HCT116 (cell line): ENCODE data around the gene LINC00305. TPM values are rescaled to one million over a fixed set of nuclear protein-coding genes. Genes with fewer than 3 reads are reported as not detected.

Experiments
- ATAC-seq: fragments of 200-7000 bp; cut with Tn5 transposase; 2 replicates; pipeline ENCODE4 v1.9.1; 2020; ENCODE audit warnings: mild to moderate bottlenecking, moderate library complexity
- BruUV-seq: library from RNA; stranded (reverse); fragments of 400-500 nt; replicated peaks from 2 replicates; lab custom pipeline; 2021; lab: Mats Ljungman, UMichigan
- CTCF ChIA-PET: fragments of 300-600 bp; sonication (Branson Sonifier 250); formaldehyde crosslinking; loops from one replicate; lab custom pipeline; 2021; ENCODE audit warnings: antibody characterized with exemption; lab: Charles Lee
- POLR2A ChIA-PET: fragments of 300-600, 350-600 bp; sonication (Branson Sonifier 250); formaldehyde crosslinking; loops from one replicate; lab custom pipeline; 2021; ENCODE audit warnings: antibody characterized with exemption; lab: Charles Lee
- RAD21 ChIA-PET, 2 experiments: fragments of 300-600 bp; sonication (Branson Sonifier 250); formaldehyde crosslinking; loops; one replicate each; lab custom pipeline; 2023; ENCODE audit warnings: low total read pairs in 2 of 2; ENCODE audit not compliant: uncharacterized antibody in 2 of 2, unreplicated experiment in 2 of 2, low non-redundant PET in 1 of 2; lab: Charles Lee
- DNase-seq: peaks from one replicate; pipeline ENCODE4 v3.0.0-alpha.2; 2010; ENCODE audit warnings: low read depth, low spot score
- H2AFZ ChIP-seq: fragments of 200-600 bp; shearing (Covaris generic), sonication (generic); 2 replicates; pipeline ENCODE4 v1.6.1; 2017; ENCODE audit warnings: low read depth, mixed run types, mixed read lengths, antibody characterized with exemption, low read length; ENCODE audit not compliant: poor library complexity, severe bottlenecking
- H3K27ac ChIP-seq: 2 replicates; pipeline ENCODE4 v1.5.1; 2012; ENCODE audit warnings: low read depth, low read length
- H3K27me3 ChIP-seq: fragments of 200-600 bp; sonication (generic); 2 replicates; pipeline ENCODE4 v1.6.1; 2016; ENCODE audit warnings: mixed run types, low read length, mixed read lengths; ENCODE audit not compliant: insufficient read depth
- H3K36me3 ChIP-seq, 2 experiments: fragments of 200-500 bp in 1 of 2; fragments of 200-600 bp in 1 of 2; sonication (Bioruptor generic) in 1 of 2; sonication (generic) in 1 of 2; 2 replicates each; pipeline versions ENCODE4 v1.5.1 to v1.6.1; 2014 to 2016; ENCODE audit warnings: low read length in 2 of 2, inconsistent platforms in 1 of 2, mixed read lengths in 1 of 2, mixed run types in 1 of 2; ENCODE audit not compliant: insufficient read depth in 2 of 2, control insufficient read depth in 1 of 2
- H3K4me1 ChIP-seq, 2 experiments: fragments of 200-600 bp in 1 of 2; sonication (generic) in 1 of 2; 2 replicates each; pipeline versions ENCODE4 v1.5.1 to v1.6.1; 2012 to 2017; ENCODE audit warnings: low read length in 2 of 2, inconsistent platforms in 1 of 2, mild to moderate bottlenecking in 1 of 2, mixed read lengths in 1 of 2, mixed run types in 1 of 2, moderate library complexity in 1 of 2; ENCODE audit not compliant: insufficient read depth in 2 of 2, control insufficient read depth in 1 of 2
- H3K4me2 ChIP-seq: fragments of 200-600 bp; sonication (generic); 2 replicates; pipeline ENCODE4 v1.6.1; 2017; ENCODE audit warnings: mixed run types, low read length, mixed read lengths
- H3K4me3 ChIP-seq, 2 experiments: fragments of 200-600 bp in 1 of 2; sonication (generic) in 1 of 2; replicated peaks in 1 of 2; 2 replicates each; pipeline ENCODE4 v1.5.1; 2011 to 2016; ENCODE audit warnings: low read length in 2 of 2, control low read depth in 1 of 2, low read depth in 1 of 2, mild to moderate bottlenecking in 1 of 2, mixed read lengths in 1 of 2, mixed run types in 1 of 2
- H3K79me2 ChIP-seq: fragments of 200-600 bp; sonication (generic); 2 replicates; pipeline ENCODE4 v1.6.1; 2017; ENCODE audit warnings: mild to moderate bottlenecking, mixed run types, low read length, moderate library complexity, mixed read lengths; ENCODE audit not compliant: insufficient read depth
- H3K9ac ChIP-seq: fragments of 200-600 bp; sonication (generic); 2 replicates; pipeline ENCODE4 v1.6.1; 2016; ENCODE audit warnings: low read length, mixed read lengths
- H3K9me2 ChIP-seq: fragments of 200-600 bp; sonication (generic), shearing (Covaris generic); 2 replicates; pipeline ENCODE4 v1.6.1; 2017; ENCODE audit warnings: mixed run types, mild to moderate bottlenecking, moderate library complexity; ENCODE audit not compliant: insufficient read depth
- H3K9me3 ChIP-seq, 2 experiments: fragments of 200-500 bp in 1 of 2; fragments of 200-600 bp in 1 of 2; sonication (Bioruptor generic) in 1 of 2; sonication (generic) in 1 of 2; 2 replicates each; pipeline ENCODE4 v1.6.1; 2014 to 2017; ENCODE audit warnings: low read length in 2 of 2, mixed read lengths in 2 of 2, inconsistent platforms in 1 of 2, low read depth in 1 of 2, mild to moderate bottlenecking in 1 of 2, mixed run types in 1 of 2, moderate library complexity in 1 of 2; ENCODE audit not compliant: control insufficient read depth in 1 of 2, insufficient read depth in 1 of 2
- H4K20me1 ChIP-seq: fragments of 200-600 bp; sonication (generic), shearing (Covaris generic); 2 replicates; pipeline ENCODE4 v1.6.1; 2017; ENCODE audit warnings: mixed run types, mild to moderate bottlenecking, moderate library complexity; ENCODE audit not compliant: insufficient read depth
- CEBPB ChIP-seq: IDR thresholded peaks from 2 replicates; pipeline ENCODE4 v1.6.1; 2012; ENCODE audit warnings: low read depth
- ELF1 ChIP-seq: IDR thresholded peaks from 2 replicates; pipeline ENCODE4 v1.6.1; 2012; ENCODE audit warnings: low read depth, borderline replicate concordance
- EZH2 ChIP-seq: fragments of 200-600 bp; sonication (generic); IDR thresholded peaks from 2 replicates; pipeline ENCODE4 v1.6.1; 2017; ENCODE audit warnings: antibody characterized with exemption, mixed run types
- EZH2phosphoT487 ChIP-seq: fragments of 200-600 bp; IDR thresholded peaks from 2 replicates; pipeline ENCODE4 v1.6.1; 2018; ENCODE audit warnings: antibody characterized with exemption, borderline replicate concordance
- FOSL1 ChIP-seq: IDR thresholded peaks from 2 replicates; pipeline ENCODE4 v1.6.1; 2012; ENCODE audit warnings: low read depth
- SP1 ChIP-seq: IDR thresholded peaks from 2 replicates; pipeline ENCODE4 v1.6.1; 2012; ENCODE audit warnings: low read depth
- TCF7L2 ChIP-seq: IDR thresholded peaks from 2 replicates; pipeline ENCODE4 v1.7.0; 2011; ENCODE audit warnings: borderline replicate concordance, inconsistent platforms; ENCODE audit not compliant: insufficient read depth, insufficient read length; ENCODE audit errors: extremely low read depth
- ZNF274 ChIP-seq: fragments of 200-500 bp; sonication (Bioruptor generic); IDR thresholded peaks from 2 replicates; pipeline ENCODE4 v1.6.1; 2014; ENCODE audit warnings: mild to moderate bottlenecking, low read depth, low read length, inconsistent platforms
- intact Hi-C: fragments of 100-400 bp; cut with micrococcal nuclease; formaldehyde crosslinking; loops from 2 replicates; pipeline ENCODE4 v1.10.0; 2022
- total RNA-seq: library from RNA; stranded (reverse); gene quantifications from one replicate; pipeline ENCODE4 v1.2.1, GENCODE V29; 2021; ENCODE audit not compliant: unreplicated experiment
- TF ChIP-seq, protein P1 (sequence below), 3 experiments: fragments of 200-600 bp in 1 of 3; sonication (generic) in 1 of 3; IDR thresholded peaks in 2 of 3; conservative IDR thresholded peaks in 1 of 3; 2 replicates each; pipeline ENCODE4 v1.5.1; 2012 to 2017; ENCODE audit warnings: low read depth in 2 of 3, low read length in 2 of 3, antibody characterized with exemption in 1 of 3, borderline replicate concordance in 1 of 3, control low read depth in 1 of 3, mild to moderate bottlenecking in 1 of 3, mixed read lengths in 1 of 3, mixed run types in 1 of 3, moderate library complexity in 1 of 3; ENCODE audit not compliant: insufficient read depth in 1 of 3
- TF ChIP-seq, protein P2 (sequence below): IDR thresholded peaks from 2 replicates; pipeline ENCODE4 v1.6.1; 2011; ENCODE audit warnings: mild to moderate bottlenecking, low read length, moderate library complexity; ENCODE audit not compliant: insufficient replicate concordance; ENCODE audit errors: extremely low read depth

Gene LINC00305
- total RNA-seq, 1 experiment from 2014 or later = not detected

DNA sequence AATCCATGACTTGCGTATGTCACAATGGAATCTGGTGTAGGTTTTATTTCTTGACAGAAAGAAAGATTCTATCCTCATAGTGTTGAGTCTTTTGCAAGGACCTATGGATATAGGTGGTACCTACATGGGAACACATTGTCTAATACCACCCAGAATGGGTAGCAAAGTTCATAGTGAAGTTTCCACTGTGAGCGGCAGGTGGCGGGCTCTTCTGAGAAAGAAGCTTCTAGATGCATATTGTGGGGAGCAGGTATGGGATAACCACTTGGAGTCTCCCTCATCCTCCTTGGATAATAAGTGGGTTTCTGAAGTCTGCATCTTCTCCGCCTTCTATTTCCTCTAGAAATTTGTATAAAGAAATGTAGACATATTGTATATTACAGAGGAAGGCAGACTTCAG, 44.9 kb downstream of the LINC00305 start:
- Histone ChIP-seq H3K4me1 (no peaks in the 10 kb centered on the region), H4K20me1 (no peaks in the 10 kb centered on the region), H3K4me3 (no peak overlapping the region), H2AFZ (no peak overlapping the region), H3K27ac (no peak overlapping the region), H3K9me2 (no peaks in the 10 kb centered on the region), H3K4me2 (no peak overlapping the region), H3K27me3 (no peaks in the 10 kb centered on the region), H3K79me2 (no peaks in the 10 kb centered on the region), H3K36me3 (no peaks in the 10 kb centered on the region), H3K9me3 (no peaks in the 10 kb centered on the region), H3K9ac (no peak overlapping the region)
- BruUV-seq = no TSS peak
- ChIA-PET RAD21 (no interaction called here), CTCF (no interaction called here), POLR2A (no interaction called here)
- DNase-seq (no peak), ATAC-seq (no peak)
- no peak for TF ChIP-seq EZH2
- no peak for TF ChIP-seq TCF7L2
- TF ChIP-seq EZH2phosphoT487 = no peak
- TF ChIP-seq ELF1 = no peak
- TF ChIP-seq, protein P1, sequence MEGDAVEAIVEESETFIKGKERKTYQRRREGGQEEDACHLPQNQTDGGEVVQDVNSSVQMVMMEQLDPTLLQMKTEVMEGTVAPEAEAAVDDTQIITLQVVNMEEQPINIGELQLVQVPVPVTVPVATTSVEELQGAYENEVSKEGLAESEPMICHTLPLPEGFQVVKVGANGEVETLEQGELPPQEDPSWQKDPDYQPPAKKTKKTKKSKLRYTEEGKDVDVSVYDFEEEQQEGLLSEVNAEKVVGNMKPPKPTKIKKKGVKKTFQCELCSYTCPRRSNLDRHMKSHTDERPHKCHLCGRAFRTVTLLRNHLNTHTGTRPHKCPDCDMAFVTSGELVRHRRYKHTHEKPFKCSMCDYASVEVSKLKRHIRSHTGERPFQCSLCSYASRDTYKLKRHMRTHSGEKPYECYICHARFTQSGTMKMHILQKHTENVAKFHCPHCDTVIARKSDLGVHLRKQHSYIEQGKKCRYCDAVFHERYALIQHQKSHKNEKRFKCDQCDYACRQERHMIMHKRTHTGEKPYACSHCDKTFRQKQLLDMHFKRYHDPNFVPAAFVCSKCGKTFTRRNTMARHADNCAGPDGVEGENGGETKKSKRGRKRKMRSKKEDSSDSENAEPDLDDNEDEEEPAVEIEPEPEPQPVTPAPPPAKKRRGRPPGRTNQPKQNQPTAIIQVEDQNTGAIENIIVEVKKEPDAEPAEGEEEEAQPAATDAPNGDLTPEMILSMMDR (IDR thresholded peaks at IDR 0.05 in 2 of 3, conservative IDR thresholded peaks at IDR 0.05 in 1 of 3; ENCODE audit: borderline replicate concordance in 1 of 3, insufficient read depth in 1 of 3, low read depth in 2 of 3, low read length in 2 of 3) = peak in 2 of 3 experiments; percentile 27 to 40; a peak in 3 of 6 replicates
- intact Hi-C loops = no loop called here

DNA sequence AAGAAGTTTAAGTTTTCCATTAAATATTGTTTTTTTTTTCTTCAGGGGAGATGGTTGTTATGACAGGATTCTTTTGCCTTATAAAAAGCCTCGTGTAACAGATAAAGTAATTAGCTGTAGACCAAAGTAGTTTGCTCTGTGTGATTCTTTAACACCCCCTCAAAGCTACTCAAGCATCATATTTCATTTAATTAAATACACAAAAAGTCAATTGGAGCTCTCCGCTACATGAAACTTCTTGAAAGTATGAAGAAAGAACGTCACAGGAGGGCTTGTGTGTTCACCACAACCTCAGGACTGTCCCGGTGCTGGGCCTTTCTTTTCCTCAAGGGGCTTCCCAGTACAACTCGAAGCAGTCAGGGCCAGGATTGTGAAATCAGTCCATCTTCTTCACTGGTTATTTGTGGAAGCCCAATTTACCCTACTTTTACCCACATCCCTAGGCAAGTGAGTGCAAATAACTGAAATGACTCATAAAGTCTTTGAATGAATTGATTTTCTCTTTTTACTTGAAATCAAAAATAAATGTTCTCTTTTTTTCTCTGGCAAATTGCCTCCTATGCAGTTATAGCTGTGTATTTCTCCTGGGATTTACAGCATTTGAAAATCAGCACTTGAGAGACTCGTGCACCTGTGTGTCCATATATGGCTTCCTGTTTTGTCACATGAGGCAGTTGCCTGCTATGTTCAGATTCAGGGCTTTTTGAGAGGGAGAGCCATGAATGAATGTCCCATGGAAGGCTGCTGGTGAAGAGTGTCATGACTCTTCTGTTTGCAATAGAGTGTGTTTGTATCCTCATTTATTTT, 48.6 kb downstream of the LINC00305 start:
- Histone ChIP-seq H3K9ac (no peak overlapping the region), H3K4me3 (no peak overlapping the region), H2AFZ (no peak overlapping the region), H4K20me1 (no peaks in the 10 kb centered on the region), H3K27me3 (no peaks in the 10 kb centered on the region), H3K4me1 (no peaks in the 10 kb centered on the region), H3K4me2 (no peak overlapping the region), H3K79me2 (no peaks in the 10 kb centered on the region), H3K27ac (no peak overlapping the region), H3K9me3 (no peaks in the 10 kb centered on the region), H3K9me2 (no peaks in the 10 kb centered on the region), H3K36me3 (no peaks in the 10 kb centered on the region)
- intact Hi-C loops = no loop called here
- ATAC-seq (no peak), DNase-seq (no peak)
- ChIA-PET POLR2A (no interaction called here), RAD21 (no interaction called here), CTCF (no interaction called here)
- no TSS peak for BruUV-seq
- TF ChIP-seq, protein P1 (IDR thresholded peaks at IDR 0.05 in 2 of 3, conservative IDR thresholded peaks at IDR 0.05 in 1 of 3; ENCODE audit: borderline replicate concordance in 1 of 3, insufficient read depth in 1 of 3, low read depth in 2 of 3, low read length in 2 of 3) = no peak
- TF ChIP-seq SP1 (no peak), ELF1 (no peak), CEBPB (no peak), TCF7L2 (no peak), ZNF274 (no peak), FOSL1 (no peak)
- TF ChIP-seq, protein P2, sequence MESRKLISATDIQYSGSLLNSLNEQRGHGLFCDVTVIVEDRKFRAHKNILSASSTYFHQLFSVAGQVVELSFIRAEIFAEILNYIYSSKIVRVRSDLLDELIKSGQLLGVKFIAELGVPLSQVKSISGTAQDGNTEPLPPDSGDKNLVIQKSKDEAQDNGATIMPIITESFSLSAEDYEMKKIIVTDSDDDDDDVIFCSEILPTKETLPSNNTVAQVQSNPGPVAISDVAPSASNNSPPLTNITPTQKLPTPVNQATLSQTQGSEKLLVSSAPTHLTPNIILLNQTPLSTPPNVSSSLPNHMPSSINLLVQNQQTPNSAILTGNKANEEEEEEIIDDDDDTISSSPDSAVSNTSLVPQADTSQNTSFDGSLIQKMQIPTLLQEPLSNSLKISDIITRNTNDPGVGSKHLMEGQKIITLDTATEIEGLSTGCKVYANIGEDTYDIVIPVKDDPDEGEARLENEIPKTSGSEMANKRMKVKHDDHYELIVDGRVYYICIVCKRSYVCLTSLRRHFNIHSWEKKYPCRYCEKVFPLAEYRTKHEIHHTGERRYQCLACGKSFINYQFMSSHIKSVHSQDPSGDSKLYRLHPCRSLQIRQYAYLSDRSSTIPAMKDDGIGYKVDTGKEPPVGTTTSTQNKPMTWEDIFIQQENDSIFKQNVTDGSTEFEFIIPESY = no peak
